ENCODE measurements around the gene NTN4. TPM values are rescaled to one million over a fixed set of nuclear protein-coding genes. Genes with fewer than 3 reads are reported as not detected.

NTN4 gene
- total RNA-seq, result 153 and 362 TPM in 2 replicates

DNA sequence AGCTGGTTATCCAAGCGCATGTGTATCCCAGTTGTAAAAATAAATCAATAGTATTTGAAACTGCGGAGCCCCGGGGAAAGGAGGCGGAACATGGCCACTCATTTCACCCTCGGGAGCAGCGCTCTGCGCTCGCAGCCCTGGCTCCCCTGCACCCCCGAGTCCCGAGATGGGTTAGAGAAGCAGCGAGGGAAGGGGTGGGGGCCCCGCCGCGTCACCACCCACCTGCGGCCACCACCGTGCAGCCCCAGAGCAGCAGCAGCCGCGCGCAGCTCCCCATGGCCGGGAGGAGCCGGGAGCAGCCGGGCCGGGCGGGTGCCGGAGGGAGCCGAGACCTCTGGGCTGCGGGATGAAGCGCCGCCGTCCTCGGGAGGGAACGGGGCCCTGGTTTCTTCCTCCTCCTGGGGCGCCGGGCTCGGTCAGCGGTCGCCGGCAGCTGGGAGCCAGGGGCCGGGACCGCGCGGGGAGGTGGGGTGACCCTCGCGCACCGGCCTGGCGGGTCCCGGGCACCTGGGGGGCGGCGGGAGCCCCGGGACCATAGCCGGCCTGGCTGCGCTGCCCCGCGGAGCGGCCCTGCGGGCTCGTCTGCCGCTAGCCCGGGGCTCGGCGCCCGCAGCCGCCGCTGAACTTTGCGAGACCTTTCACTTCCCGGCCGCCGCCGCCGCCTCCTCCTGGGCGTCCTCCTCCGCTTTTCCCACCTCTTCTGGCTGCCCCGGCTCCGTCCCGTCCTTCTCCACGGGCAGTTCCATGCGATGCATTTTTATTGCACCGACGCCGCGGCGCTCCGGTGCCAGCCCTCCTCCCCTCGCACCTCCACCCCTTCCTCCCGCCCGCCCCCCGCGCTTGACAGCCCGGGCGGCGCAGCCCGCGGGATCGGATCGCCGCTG, at the start of gene NTN4:
Gene NTN4, minus strand, starts transcription at position 732 of the 884 bp plus-strand sequence. Its CDS starts 455 bp downstream, at position 277.

Other genes starting within 250 kb of the NTN4 start
- 0.58 and 1.1 TPM in 2 replicates for gene USP44, start 239.3 kb downstream of the NTN4 start, total RNA-seq
- 7.9 and 28.0 TPM in 2 replicates for gene SNRPF, start 68.2 kb upstream of the NTN4 start, total RNA-seq
- gene CCDC38, start 151.8 kb upstream of the NTN4 start, total RNA-seq, result under 0.01 TPM in 2 replicates
- gene AMDHD1, start 152.6 kb upstream of the NTN4 start, total RNA-seq, result under 0.01 and 0.28 TPM in 2 replicates
- under 0.01 TPM in 1 of 2 replicates, not detected in the other for gene HAL, start 205.6 kb upstream of the NTN4 start, total RNA-seq
- gene LTA4H, start 244.8 kb upstream of the NTN4 start, total RNA-seq, result 60.0 and 123 TPM in 2 replicates